ENCODE results near the gene ZNF836. TPM values are rescaled to one million over a fixed set of nuclear protein-coding genes. Genes with fewer than 3 reads are reported as not detected.
A peak's percentile ranks its signal among the peaks of the same experiment; 100 is the strongest.

The ZNF836 gene
- total and polyA plus RNA-seq, 9 of the 15 experiments (the other 6 are each of a cell fraction or from before 2014, with no cell fraction given) = 0.24 to 0.69 (median 0.64) TPM; not detected in 2

DNA sequence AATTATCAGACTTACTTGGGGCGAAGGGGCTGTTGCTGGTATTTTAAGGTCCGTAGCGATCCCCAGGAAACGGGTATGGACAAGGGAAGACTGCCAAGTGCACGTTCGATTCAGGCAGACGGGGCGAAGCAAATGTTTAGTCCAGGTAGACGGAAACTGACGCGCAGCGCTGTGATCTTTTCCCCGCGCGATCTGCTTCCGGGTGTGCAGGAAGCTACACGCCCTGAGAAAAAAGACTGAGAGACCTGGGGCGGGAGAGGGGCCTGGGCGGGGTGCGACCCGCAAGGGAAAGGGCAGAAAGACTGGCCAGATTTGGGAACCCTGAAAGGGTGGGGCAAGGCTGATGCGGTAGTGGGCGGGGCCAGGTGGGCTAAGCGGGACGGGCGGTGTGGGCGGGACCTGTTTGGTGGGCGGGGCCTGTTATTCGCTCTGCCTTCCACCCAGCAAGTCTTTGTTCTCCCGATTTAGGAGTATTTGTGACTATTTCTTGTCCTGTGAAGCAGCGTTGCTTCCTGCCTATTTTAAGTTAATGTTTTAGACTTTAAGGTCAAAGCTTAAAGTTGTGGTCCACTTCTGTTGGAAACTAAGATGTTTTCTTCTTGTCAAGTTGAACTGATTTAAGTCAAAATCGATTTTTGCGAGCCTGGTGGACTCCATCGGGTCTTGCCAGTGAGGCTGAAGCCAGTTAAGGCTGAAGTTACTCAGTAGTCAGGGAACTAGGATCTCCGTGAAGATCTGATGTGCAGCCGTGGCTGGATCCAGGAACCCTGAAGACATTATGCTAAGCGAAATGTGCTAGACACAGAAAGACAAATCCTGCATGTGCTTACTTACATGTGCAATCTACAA lies at the start of gene ZNF836 (continued):
- TF ChIP-seq, protein P1, sequence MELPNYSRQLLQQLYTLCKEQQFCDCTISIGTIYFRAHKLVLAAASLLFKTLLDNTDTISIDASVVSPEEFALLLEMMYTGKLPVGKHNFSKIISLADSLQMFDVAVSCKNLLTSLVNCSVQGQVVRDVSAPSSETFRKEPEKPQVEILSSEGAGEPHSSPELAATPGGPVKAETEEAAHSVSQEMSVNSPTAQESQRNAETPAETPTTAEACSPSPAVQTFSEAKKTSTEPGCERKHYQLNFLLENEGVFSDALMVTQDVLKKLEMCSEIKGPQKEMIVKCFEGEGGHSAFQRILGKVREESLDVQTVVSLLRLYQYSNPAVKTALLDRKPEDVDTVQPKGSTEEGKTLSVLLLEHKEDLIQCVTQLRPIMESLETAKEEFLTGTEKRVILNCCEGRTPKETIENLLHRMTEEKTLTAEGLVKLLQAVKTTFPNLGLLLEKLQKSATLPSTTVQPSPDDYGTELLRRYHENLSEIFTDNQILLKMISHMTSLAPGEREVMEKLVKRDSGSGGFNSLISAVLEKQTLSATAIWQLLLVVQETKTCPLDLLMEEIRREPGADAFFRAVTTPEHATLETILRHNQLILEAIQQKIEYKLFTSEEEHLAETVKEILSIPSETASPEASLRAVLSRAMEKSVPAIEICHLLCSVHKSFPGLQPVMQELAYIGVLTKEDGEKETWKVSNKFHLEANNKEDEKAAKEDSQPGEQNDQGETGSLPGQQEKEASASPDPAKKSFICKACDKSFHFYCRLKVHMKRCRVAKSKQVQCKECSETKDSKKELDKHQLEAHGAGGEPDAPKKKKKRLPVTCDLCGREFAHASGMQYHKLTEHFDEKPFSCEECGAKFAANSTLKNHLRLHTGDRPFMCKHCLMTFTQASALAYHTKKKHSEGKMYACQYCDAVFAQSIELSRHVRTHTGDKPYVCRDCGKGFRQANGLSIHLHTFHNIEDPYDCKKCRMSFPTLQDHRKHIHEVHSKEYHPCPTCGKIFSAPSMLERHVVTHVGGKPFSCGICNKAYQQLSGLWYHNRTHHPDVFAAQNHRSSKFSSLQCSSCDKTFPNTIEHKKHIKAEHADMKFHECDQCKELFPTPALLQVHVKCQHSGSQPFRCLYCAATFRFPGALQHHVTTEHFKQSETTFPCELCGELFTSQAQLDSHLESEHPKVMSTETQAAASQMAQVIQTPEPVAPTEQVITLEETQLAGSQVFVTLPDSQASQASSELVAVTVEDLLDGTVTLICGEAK (IDR thresholded peaks at IDR 0.05) = peak; percentile 58
- TF ChIP-seq, protein P1 (CRISPR knock-in tag; IDR thresholded peaks at IDR 0.05) = no peak
- TF ChIP-seq SLC30A9 (CRISPR knock-in tag; IDR thresholded peaks at IDR 0.05) (no peak), ZNF75A (CRISPR knock-in tag; IDR thresholded peaks at IDR 0.05) (no peak)

Measured in K562 (cell line).